ENCODE measurements around the gene CFAP43.

The CFAP43 gene

DNA sequence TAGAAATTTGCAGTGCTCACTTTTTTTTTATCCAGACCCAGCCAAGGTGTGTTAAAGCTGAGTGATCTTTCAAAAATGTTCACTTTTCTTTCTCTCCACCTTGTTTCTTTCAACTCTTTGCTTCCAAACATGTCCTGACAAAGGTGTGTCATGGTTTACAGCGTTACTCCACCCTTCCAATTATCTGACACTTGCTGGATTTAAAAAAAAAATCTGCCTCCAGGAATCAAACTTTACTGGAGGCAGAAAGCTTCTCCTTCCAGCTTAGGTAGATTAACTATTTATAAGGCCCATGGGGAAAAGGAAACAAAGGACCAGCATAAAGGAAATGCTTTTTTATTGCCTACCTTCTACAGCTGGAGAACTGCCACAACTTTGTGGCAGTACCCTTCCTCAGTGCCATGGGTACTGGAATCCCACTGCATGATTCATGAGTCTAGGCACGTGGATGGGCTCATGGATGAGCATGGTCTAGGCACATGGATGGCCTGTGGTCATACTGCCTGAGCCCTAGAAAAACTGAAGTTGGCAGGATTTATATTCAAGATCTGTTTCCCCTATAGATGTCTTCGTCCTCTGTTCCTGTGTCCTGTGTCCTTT, 146.3 kb downstream of the CFAP43 start, which contains the start of gene COL17A1:
Gene COL17A1 (minus strand): TSS at position 80 of the 600 bp plus-strand sequence. CDS start 5,207 bp downstream, outside the sequence.
- no peak within 1 kb of the TSS for H3K4me2 ChIP-seq
- no peaks in the 10 kb centered on the region for H4K20me1 ChIP-seq
- no peak within 1 kb of the TSS for H3K27ac ChIP-seq
- H3K4me3 ChIP-seq = no peak within 1 kb of the TSS
- H3K27me3 ChIP-seq = no peaks in the 10 kb centered on the region
- TF ChIP-seq Cebpa-rat (IDR thresholded peaks at IDR 0.05) = no peak
- no peaks in the 10 kb centered on the region for H3K36me3 ChIP-seq
- H3K4me1 ChIP-seq = no peaks in the 10 kb centered on the region
- H3K9ac ChIP-seq = no peak within 1 kb of the TSS
- H3K9me3 ChIP-seq = no peaks in the 10 kb centered on the region

DNA sequence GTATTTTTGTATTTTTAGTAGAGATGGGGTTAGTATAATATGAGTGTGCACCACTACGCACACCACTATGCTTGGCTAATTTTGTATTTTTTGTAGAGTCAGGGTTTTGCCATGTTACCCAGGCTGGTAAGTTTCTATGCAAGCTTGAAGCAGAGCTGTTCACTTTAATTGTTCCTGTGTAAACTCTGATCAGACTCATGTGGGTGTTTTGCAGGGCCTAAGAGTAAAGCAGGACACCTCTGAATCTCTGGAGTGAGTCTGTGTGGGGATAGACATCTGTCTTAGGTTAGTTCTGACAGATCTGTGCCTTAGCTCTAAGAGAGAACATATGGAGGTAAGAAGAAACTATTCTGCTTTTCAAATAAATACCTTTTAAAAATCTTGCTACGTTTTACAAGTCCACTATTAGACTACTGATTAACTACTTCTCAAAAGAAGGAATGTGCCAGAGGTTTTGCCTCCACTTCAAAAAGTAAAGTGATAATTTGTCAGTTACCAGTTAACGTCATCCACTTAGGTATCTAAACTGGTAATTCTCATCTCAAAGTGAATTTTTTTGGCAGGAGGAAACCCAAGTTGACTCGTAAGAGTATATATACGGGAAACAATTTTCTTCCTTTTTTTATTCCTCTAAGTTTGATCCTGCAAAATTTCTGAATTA, 147.6 kb downstream of the CFAP43 start:
- Histone ChIP-seq H3K27ac (no peak overlapping the region), H4K20me1 (no peaks in the 10 kb centered on the region), H3K9ac (no peak overlapping the region), H3K4me3 (no peak overlapping the region), H3K9me3 (no peaks in the 10 kb centered on the region), H3K4me2 (no peak overlapping the region), H3K4me1 (no peaks in the 10 kb centered on the region), H3K27me3 (no peaks in the 10 kb centered on the region), H3K36me3 (no peaks in the 10 kb centered on the region)
- no peak for TF ChIP-seq Cebpa-rat (IDR thresholded peaks at IDR 0.05)

DNA sequence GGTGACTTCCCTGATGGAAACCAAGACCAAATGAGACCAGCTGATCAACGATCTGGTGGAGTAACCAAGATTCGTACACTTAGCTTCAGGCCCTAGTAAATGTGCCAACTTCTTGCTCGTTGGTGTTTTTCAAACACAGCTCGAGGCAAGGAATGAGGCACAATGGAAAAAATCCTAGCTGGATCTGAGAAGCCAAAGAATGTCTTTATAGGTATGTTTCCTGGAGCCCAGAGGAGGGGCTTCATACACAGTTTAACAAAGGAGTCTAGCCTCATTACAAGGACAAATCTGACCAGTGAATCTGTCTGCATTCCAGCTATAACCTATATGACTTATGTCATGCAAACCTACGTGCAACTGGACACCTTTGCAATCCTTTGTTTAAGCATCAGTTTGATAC, 150.2 kb downstream of the CFAP43 start:
- no peak overlapping the region for H3K9ac ChIP-seq
- H3K4me2 ChIP-seq = no peak overlapping the region
- H3K27me3 ChIP-seq = no peaks in the 10 kb centered on the region
- no peaks in the 10 kb centered on the region for H3K36me3 ChIP-seq
- H3K4me1 ChIP-seq = no peaks in the 10 kb centered on the region
- no peaks in the 10 kb centered on the region for H4K20me1 ChIP-seq
- no peak overlapping the region for H3K4me3 ChIP-seq
- H3K9me3 ChIP-seq = no peaks in the 10 kb centered on the region
- H3K27ac ChIP-seq = no peak overlapping the region
- TF ChIP-seq Cebpa-rat (IDR thresholded peaks at IDR 0.05) = no peak

DNA sequence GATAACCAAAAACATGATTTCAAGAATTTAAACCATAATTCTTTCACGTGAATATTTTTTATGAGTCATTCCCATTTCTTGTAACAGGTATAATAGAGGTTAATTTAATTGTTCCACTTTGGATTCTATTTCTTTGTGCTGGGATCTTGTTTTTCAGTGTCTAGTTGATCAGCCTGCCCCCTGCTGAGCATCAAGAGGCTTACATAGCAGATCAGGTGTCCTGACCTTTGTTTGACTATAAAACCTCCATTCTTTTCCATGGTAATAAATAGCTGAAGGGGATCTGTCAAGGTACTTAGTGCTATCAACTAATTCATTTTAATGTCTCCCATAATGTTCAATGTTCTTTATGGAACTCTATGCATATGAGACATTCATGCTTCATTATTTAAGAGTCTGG, 151.4 kb downstream of the CFAP43 start:
- H3K27me3 ChIP-seq = no peaks in the 10 kb centered on the region
- H3K9ac ChIP-seq = no peak overlapping the region
- no peak overlapping the region for H3K4me3 ChIP-seq
- H3K27ac ChIP-seq = no peak overlapping the region
- no peaks in the 10 kb centered on the region for H3K4me1 ChIP-seq
- no peak overlapping the region for H3K4me2 ChIP-seq
- H4K20me1 ChIP-seq = no peaks in the 10 kb centered on the region
- no peaks in the 10 kb centered on the region for H3K36me3 ChIP-seq
- no peak for TF ChIP-seq Cebpa-rat (IDR thresholded peaks at IDR 0.05)
- H3K9me3 ChIP-seq = no peaks in the 10 kb centered on the region
